Activated B cell treated with CpG ODN at 0.5 μM for 24 hours (primary cell): Measurements from ENCODE around the gene RBBP8NL. TPM values are rescaled to one million over a fixed set of nuclear protein-coding genes. Genes with fewer than 3 reads are reported as not detected.
"Not testable (repeated sequence)": the region's sequence is repeated elsewhere in the genome, so short reads cannot be mapped to it uniquely, and the experiment has no call there.

Experiments used
- ATAC-seq: fragments of 200-7000 bp; cut with Tn5 transposase; one replicate; pipeline ENCODE4 v1.10.0; 2021; ENCODE audit warnings: low read depth, mild to moderate bottlenecking, moderate library complexity
- CTCF ChIA-PET: fragments of 350-600 bp; sonication (Branson Sonifier 250); formaldehyde crosslinking; loops from one replicate; lab custom pipeline; 2021; ENCODE audit warnings: antibody characterized with exemption; lab: Charles Lee
- POLR2A ChIA-PET: fragments of 350-600 bp; sonication (Branson Sonifier 250); formaldehyde crosslinking; loops from one replicate; lab custom pipeline; 2021; ENCODE audit warnings: antibody characterized with exemption; lab: Charles Lee
- DNase-seq: peaks from one replicate; pipeline ENCODE4 v3.0.0; 2022
- H3K27ac Mint-ChIP-seq: one replicate; pipeline ENCODE4 v1.8.0; 2020; ENCODE audit warnings: mixed read lengths
- H3K27me3 Mint-ChIP-seq: one replicate; pipeline ENCODE4 v1.8.0; 2021; ENCODE audit warnings: mixed read lengths
- H3K36me3 Mint-ChIP-seq: one replicate; pipeline ENCODE4 v1.8.0; 2021; ENCODE audit warnings: low read depth, mixed read lengths
- H3K4me1 Mint-ChIP-seq: one replicate; pipeline ENCODE4 v1.8.0; 2021; ENCODE audit warnings: mixed read lengths
- H3K4me3 Mint-ChIP-seq: one replicate; pipeline ENCODE4 v1.8.0; 2020; ENCODE audit warnings: mild to moderate bottlenecking, mixed read lengths
- H3K9me3 Mint-ChIP-seq: one replicate; pipeline ENCODE4 v1.8.0; 2020; ENCODE audit warnings: mixed read lengths
- intact Hi-C: fragments of 100-400 bp; cut with micrococcal nuclease; formaldehyde crosslinking; loops from one replicate; pipeline ENCODE4 v1.15.1; 2024
- total RNA-seq: library from RNA; stranded (reverse); gene quantifications from 2 replicates; pipeline ENCODE4 v1.2.3, GENCODE V29; 2022
- TF ChIP-seq, protein P1 (sequence below): fragments of 200-600 bp; IDR thresholded peaks from one replicate; pipeline ENCODE4 v1.8.0; 2022; ENCODE audit warnings: antibody characterized with exemption, mild to moderate bottlenecking

The RBBP8NL gene
- total RNA-seq, 1 donor from 2014 or later: not detected

DNA sequence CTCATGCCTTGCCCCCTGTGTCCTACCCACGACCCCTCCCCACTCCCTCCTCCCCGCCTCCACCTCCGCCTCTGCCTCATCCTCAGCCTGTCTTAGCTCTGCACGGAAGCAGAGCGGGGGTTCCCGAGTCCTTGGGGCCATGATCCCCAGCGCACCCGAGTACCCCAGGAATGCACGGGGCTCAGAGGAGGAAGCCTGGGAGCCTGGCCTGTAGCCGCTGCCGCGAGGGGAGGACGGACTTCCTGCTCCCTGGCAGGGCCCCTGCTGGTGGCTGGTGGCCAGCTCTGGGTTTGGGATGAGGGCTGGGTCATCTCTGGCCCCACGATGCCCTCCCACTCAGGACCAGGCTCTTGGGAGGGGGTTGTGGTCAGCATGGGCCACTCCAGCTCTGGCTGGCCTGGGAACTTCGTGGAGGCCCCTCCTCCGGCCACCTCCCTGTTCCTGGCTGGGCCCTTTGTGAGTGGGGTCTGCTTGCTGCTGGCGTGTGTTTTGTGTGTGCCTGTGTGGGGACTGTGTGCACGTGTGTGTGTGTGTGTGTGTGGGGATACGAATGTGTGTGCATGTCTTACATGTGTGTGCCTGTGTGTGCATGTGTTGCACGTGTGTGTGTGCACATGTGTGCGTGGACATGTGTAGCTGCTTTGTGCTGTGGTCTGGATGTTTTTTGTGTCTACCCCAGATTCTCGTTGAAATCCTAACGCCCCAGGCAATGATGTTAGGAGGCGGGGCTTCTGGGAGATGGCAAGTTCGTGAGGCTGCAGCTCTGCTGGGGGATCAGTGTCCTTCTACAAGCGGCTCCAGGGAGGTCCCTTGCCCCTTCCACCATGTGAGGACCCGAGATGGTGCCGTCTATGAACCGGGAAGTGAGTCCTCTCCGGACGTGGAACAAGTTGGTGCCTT, 1.3 kb upstream of the RBBP8NL start:
- intact Hi-C loops: no loop called here
- no peaks in the 10 kb centered on the region for H3K9me3 Mint-ChIP-seq

DNA sequence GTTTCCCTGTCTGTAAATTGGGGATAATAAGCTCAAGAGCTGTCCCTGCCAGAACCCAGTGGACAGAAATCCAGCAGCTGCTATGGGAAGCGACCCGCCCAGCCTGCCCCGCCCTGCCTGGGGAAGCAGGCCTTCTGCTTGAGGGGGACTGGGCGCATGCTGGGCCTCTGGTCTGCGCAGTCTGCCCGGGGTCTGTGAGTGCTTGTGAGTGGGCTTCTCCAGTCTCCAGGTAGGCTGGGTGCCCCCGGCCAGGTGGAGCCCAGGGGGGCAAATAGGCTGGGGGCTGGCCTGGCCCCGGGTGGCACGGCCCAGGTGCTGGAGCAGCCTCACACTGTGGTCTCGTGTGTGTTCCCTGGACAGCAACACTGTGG, 648 bp upstream of the RBBP8NL start:
- H3K4me1 Mint-ChIP-seq: no peaks in the 10 kb centered on the region
- H3K4me3 Mint-ChIP-seq: no peak overlapping the region
- ChIA-PET POLR2A (no interaction called here), CTCF (no interaction called here)
- DNase-seq (no peak), ATAC-seq (no peak)
- H3K27me3 Mint-ChIP-seq: peaks cover 13% of the 10 kb centered on the region
- no peaks in the 10 kb centered on the region for H3K36me3 Mint-ChIP-seq
- TF ChIP-seq, protein P1, sequence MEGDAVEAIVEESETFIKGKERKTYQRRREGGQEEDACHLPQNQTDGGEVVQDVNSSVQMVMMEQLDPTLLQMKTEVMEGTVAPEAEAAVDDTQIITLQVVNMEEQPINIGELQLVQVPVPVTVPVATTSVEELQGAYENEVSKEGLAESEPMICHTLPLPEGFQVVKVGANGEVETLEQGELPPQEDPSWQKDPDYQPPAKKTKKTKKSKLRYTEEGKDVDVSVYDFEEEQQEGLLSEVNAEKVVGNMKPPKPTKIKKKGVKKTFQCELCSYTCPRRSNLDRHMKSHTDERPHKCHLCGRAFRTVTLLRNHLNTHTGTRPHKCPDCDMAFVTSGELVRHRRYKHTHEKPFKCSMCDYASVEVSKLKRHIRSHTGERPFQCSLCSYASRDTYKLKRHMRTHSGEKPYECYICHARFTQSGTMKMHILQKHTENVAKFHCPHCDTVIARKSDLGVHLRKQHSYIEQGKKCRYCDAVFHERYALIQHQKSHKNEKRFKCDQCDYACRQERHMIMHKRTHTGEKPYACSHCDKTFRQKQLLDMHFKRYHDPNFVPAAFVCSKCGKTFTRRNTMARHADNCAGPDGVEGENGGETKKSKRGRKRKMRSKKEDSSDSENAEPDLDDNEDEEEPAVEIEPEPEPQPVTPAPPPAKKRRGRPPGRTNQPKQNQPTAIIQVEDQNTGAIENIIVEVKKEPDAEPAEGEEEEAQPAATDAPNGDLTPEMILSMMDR: no peak
- intact Hi-C loops: no loop called here
- H3K27ac Mint-ChIP-seq: no peak overlapping the region
- no peaks in the 10 kb centered on the region for H3K9me3 Mint-ChIP-seq

More for the DNA sequence above, 1.3 kb upstream of the RBBP8NL start:
- Mint-ChIP-seq H3K27me3 (peaks cover 18% of the 10 kb centered on the region), H3K27ac (no peak overlapping the region), H3K4me1 (no peaks in the 10 kb centered on the region), H3K36me3 (no peaks in the 10 kb centered on the region), H3K4me3 (no peak overlapping the region)
- ATAC-seq: no peak
- POLR2A ChIA-PET: no interaction called here
- TF ChIP-seq, protein P1: no peak
- CTCF ChIA-PET: no interaction called here
- DNase-seq: no peak

DNA sequence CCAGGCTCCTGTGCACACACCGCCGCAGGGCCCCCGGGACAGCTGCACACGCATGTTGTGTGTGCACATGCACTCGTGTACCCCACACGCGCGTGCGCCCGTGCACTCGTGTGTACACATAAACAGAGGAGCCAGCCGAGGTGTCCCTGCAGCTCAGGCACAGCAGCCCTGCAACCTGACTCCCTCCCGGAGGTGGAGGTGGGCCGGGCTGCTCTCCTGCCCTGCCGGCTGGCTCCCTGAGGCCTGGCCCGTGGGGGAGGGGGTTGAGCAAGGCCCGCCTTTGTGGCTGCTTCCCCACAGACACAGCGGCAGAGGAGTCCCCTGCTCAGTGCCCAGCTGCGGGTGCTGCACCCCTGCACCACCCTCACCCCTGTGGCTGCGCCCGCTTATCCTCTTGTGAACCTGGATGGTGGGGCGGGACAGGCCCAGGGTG, 624 bp downstream of the RBBP8NL start:
- intact Hi-C loops: no loop called here
- Mint-ChIP-seq H3K4me3 (no peak overlapping the region), H3K4me1 (no peaks in the 10 kb centered on the region), H3K27ac (no peak overlapping the region), H3K36me3 (no peaks in the 10 kb centered on the region), H3K9me3 (no peaks in the 10 kb centered on the region), H3K27me3 (peaks cover 7% of the 10 kb centered on the region)
- ATAC-seq (no peak), DNase-seq (no peak)
- ChIA-PET CTCF (no interaction called here), POLR2A (no interaction called here)
- TF ChIP-seq, protein P1: no peak

DNA sequence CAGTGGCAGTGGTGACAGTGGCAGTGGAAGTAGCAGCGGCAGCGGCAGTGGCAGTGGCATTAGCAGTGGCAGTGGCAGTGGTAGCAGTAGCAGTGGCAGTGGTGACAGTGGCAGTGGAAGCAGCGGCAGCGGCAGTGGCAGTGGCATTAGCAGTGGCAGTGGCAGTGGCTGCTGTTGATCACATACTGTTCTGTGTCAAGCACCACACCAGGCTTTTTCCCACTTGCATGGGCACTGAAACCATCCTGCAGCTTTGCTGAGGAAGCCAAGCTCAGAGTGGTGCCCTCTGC, 1.3 kb downstream of the RBBP8NL start:
- H3K4me3 Mint-ChIP-seq, DNase-seq, H3K27ac Mint-ChIP-seq, POLR2A ChIA-PET, CTCF ChIA-PET, intact Hi-C loops, H3K9me3 Mint-ChIP-seq, ATAC-seq, H3K27me3 Mint-ChIP-seq, H3K4me1 Mint-ChIP-seq, H3K36me3 Mint-ChIP-seq: not testable (repeated sequence)

DNA sequence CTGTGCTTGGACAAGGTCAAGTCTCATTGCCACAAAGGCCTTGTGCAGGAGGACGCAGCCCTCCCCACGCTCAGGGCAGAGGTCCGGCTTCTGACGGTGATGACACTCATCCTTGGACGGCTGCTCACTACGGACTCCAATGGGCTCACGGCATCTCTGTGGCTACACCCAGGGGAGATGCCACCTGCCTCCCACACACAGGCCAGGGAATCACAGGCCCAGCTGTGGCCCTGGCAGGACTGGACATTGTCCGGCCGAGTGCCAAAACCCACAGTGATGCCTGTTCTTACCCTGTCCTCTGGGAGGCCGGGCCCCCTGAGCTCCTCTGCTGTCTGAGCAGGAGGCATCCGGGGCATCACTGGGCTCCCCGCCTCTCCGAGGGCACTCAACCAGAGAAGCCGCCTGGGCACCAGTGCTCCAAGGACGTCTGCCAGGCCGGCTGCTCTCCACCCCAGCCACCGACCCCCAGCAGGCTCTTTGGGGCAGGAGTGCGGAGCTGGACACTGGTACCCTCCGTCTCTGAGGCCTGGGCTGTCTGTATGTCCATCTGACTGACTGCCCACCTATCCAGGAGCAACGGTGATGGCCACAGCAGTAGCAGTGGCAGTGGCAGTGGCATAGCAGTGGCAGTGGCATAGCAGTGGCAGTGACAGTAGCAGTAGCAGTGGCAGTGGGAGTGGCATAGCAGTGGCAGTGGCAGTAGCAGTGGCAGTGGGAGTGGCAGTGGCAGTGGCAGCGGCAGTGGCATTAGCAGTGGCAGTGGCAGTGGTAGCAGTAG, 1.9 kb downstream of the RBBP8NL start:
- no peaks in the 10 kb centered on the region for H3K4me1 Mint-ChIP-seq

More for the DNA sequence above, 1.9 kb downstream of the RBBP8NL start:
- Mint-ChIP-seq H3K27me3 (peaks cover 3% of the 10 kb centered on the region), H3K4me3 (no peak overlapping the region), H3K36me3 (no peaks in the 10 kb centered on the region), H3K9me3 (no peaks in the 10 kb centered on the region), H3K27ac (no peak overlapping the region)
- POLR2A ChIA-PET: no interaction called here
- TF ChIP-seq, protein P1: no peak
- no peak for ATAC-seq
- intact Hi-C loops: no loop called here
- CTCF ChIA-PET: no interaction called here
- no peak for DNase-seq
